ENCODE data around the gene LIN37.
"Not testable (repeated sequence)": the region's sequence is repeated elsewhere in the genome, so short reads cannot be mapped to it uniquely, and the experiment has no call there.

Gene LIN37

DNA sequence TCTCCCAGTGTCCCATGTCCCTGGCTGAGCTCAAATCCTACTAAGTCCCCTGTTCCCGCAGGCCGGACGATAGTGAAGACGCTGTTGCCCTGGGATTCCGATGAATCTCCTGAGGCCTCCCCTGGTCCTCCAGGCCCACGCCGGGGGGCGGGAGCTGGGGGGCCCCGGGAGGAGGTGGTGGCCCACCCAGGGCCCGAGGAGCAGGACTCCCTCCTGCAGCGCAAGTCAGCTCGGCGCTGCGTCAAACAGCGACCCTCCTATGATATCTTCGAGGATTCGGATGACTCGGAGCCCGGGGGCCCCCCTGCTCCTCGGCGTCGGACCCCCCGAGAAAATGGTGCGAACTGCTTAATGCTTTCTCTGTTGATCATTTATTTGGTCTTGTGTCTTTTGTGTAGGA is 24.7 kb upstream of the LIN37 start:
- TF ChIP-seq POLR2AphosphoS5 (IDR thresholded peaks at IDR 0.05; ENCODE audit: borderline replicate concordance, low read depth, low read length), result no peak
- TF ChIP-seq FOXP2 (optimal IDR thresholded peaks at IDR 0.05; ENCODE audit: control extremely low read depth, extremely low read length, insufficient read depth), result no peak
- no peak for TF ChIP-seq EZH2 (IDR thresholded peaks at IDR 0.05)
- no peak overlapping the region for H3K4me3 ChIP-seq
- H3K9me3 ChIP-seq (ENCODE audit: low read depth, low read length), result no peaks in the 10 kb centered on the region
- no peak for DNase-seq (ENCODE audit: low read depth, low spot score)
- H3K36me3 ChIP-seq (ENCODE audit: insufficient read depth, low read length), result peaks cover 72% of the 10 kb centered on the region; the same call in 1 of the 2 replicates
- no peak overlapping the region for H3K27ac ChIP-seq
- H3K9ac ChIP-seq (ENCODE audit: insufficient read length), result no peak overlapping the region

DNA sequence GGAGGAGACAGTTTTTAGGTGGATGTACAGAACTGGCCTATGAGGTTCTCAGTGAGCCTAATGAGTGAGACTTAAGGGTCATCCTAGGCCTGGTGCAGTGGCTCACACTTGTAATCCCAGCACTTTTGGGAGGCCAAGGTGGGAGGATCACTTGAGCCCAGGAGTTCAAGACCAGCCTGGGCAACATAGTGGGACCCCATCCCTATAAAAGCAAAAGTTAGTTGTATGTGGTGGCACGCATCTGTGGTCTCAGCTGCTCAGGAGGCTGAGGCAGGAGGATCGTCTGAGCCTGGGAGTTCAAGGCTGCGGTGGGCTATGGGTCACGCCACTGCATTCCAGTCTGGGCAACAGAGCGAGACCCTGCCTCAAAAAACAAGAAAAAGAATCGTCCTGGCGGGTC is 24.2 kb upstream of the LIN37 start:
- H3K27ac ChIP-seq; H3K4me3 ChIP-seq; H3K9me3 ChIP-seq (ENCODE audit: low read depth, low read length); H3K9ac ChIP-seq (ENCODE audit: insufficient read length); DNase-seq (ENCODE audit: low read depth, low spot score): not testable (repeated sequence)
- H3K36me3 ChIP-seq (ENCODE audit: insufficient read depth, low read length), result peaks cover 76% of the 10 kb centered on the region; the same call in 1 of the 2 replicates

DNA sequence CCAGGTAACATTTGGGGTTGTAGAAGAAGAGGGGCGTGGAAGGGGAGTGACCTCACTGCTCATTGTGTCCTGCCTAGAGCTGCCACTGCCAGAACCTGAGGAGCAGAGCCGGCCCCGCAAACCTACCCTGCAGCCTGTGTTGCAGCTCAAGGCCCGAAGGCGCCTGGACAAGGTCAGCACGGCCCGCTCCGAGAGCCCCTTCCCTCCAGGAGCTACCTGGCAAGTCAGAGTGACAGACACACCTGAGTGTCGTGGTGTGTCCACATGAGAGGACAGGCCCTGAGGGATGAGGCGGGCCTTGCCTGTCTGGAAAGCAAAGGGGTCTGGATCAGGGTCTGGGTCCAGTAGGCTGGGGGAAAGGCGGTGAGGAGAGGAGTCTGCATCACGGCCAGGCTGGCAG is 23.8 kb upstream of the LIN37 start:
- TF ChIP-seq EZH2 (IDR thresholded peaks at IDR 0.05) (no peak), FOXP2 (optimal IDR thresholded peaks at IDR 0.05; ENCODE audit: control extremely low read depth, extremely low read length, insufficient read depth) (no peak), POLR2AphosphoS5 (IDR thresholded peaks at IDR 0.05; ENCODE audit: borderline replicate concordance, low read depth, low read length) (no peak)
- H3K27ac ChIP-seq, result no peak overlapping the region
- peaks cover 80% of the 10 kb centered on the region; the same call in 1 of the 2 replicates for H3K36me3 ChIP-seq (ENCODE audit: insufficient read depth, low read length)
- no peak overlapping the region for H3K4me3 ChIP-seq
- DNase-seq (ENCODE audit: low read depth, low spot score), result no peak
- no peak overlapping the region for H3K9ac ChIP-seq (ENCODE audit: insufficient read length)
- no peaks in the 10 kb centered on the region for H3K9me3 ChIP-seq (ENCODE audit: low read depth, low read length)

DNA sequence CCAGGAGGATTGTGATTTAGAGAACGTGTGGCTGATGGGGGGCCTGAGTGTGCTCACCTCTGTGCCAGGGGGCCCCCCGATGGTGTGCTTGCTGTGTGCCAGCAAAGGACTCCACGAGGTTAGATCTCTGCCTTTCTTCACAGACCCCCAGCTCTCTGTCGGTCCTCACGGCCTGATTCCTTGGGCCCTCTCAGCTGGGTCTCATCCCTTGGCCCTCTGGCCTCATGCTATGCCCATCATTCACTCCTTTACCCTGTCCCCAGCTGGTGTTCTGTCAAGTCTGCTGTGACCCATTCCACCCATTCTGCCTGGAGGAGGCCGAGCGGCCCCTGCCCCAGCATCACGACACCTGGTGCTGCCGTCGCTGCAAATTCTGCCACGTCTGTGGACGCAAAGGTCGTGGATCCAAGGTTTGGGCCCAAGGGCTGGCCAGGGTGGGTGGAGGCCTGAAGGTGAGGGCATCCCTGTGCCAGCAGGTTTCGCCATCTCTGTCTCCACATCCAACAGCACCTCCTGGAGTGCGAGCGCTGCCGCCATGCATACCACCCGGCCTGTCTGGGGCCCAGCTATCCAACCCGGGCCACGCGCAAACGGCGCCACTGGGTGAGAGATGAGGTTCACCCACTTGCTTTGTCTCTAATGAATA is 23.0 kb upstream of the LIN37 start:
- Histone ChIP-seq H3K27ac (no peak overlapping the region), H3K36me3 (ENCODE audit: insufficient read depth, low read length) (peaks cover 81% of the 10 kb centered on the region; the same call in 1 of the 2 replicates)

GRCh38 chr19:35727053-35727955 is 21.1 kb upstream of the LIN37 start:
- no peak for DNase-seq (ENCODE audit: low read depth, low spot score)
- TF ChIP-seq FOXP2 (optimal IDR thresholded peaks at IDR 0.05; ENCODE audit: control extremely low read depth, extremely low read length, insufficient read depth) (no peak), EZH2 (IDR thresholded peaks at IDR 0.05) (no peak), POLR2AphosphoS5 (IDR thresholded peaks at IDR 0.05; ENCODE audit: borderline replicate concordance, low read depth, low read length) (no peak)
- no peak overlapping the region for H3K27ac ChIP-seq
- H3K9ac ChIP-seq (ENCODE audit: insufficient read length), result no peak overlapping the region
- no peak overlapping the region for H3K4me3 ChIP-seq
- peaks cover 84% of the 10 kb centered on the region; the same call in 1 of the 2 replicates for H3K36me3 ChIP-seq (ENCODE audit: insufficient read depth, low read length)
- no peaks in the 10 kb centered on the region for H3K9me3 ChIP-seq (ENCODE audit: low read depth, low read length)

More for the DNA sequence above, 23.0 kb upstream of the LIN37 start:
- DNase-seq (ENCODE audit: low read depth, low spot score), result no peak
- H3K9ac ChIP-seq (ENCODE audit: insufficient read length), result no peak overlapping the region
- no peaks in the 10 kb centered on the region for H3K9me3 ChIP-seq (ENCODE audit: low read depth, low read length)
- no peak overlapping the region for H3K4me3 ChIP-seq
- TF ChIP-seq POLR2AphosphoS5 (IDR thresholded peaks at IDR 0.05; ENCODE audit: borderline replicate concordance, low read depth, low read length) (no peak), FOXP2 (optimal IDR thresholded peaks at IDR 0.05; ENCODE audit: control extremely low read depth, extremely low read length, insufficient read depth) (no peak)

DNA sequence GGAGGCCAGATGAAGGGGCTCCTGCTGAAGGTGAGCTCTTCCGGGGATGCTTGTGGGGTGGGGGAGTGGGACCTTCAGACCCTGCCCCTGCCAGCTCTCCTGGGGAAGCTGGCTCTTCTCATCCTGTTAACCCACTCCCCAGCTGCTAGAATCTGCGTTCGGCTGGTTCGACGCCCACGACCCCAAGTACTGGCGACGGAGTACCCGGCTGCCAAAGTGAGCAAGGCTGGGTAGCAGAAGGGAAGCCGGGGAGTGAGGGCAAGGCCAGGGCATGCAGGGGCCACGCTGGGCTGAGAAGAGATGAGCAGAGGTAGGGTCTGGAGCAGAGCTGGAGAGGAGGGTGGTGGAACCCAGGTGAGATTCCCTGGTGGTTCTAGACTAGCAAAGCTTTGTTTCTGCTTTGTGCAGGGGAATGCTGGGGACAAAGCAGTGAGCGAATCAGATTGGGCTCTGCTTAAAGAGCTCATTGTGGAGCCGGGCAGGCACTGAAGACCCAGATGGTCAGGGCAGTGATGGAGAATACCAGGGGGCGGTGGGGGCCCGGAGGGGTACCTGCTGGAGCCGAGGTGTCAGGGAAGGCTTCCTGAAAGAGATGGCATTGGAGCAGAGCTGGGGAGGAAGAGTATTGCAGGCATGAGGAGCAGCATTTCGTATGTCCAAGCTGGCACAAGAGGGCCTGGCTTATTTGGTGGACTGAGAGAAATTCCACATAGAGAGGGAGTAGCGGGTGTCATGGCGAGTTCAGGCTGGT is 20.2 kb upstream of the LIN37 start:
- Histone ChIP-seq H3K9ac (ENCODE audit: insufficient read length) (no peak overlapping the region), H3K9me3 (ENCODE audit: low read depth, low read length) (no peaks in the 10 kb centered on the region), H3K36me3 (ENCODE audit: insufficient read depth, low read length) (peaks cover 80% of the 10 kb centered on the region; the same call in 1 of the 2 replicates), H3K27ac (no peak overlapping the region), H3K4me3 (no peak overlapping the region)
- TF ChIP-seq FOXP2 (optimal IDR thresholded peaks at IDR 0.05; ENCODE audit: control extremely low read depth, extremely low read length, insufficient read depth) (no peak), POLR2AphosphoS5 (IDR thresholded peaks at IDR 0.05; ENCODE audit: borderline replicate concordance, low read depth, low read length) (no peak), EZH2 (IDR thresholded peaks at IDR 0.05) (no peak)
- no peak for DNase-seq (ENCODE audit: low read depth, low spot score)

DNA sequence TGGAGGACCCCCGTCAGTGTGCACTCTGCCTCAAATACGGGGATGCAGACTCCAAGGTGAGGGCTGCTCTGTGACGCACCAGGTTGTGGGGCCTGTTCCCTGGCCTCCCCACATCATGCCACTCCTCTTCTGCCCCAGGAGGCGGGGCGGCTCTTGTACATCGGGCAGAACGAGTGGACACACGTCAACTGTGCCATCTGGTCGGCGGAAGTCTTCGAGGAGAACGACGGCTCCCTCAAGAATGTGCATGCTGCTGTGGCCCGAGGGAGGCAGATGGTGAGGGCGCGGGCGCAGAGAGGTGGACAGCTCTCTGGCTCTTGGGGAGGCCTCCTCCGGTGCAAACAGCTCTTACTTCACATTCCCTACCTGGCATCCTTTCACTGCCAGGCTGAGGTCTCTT is 19.4 kb upstream of the LIN37 start:
- TF ChIP-seq POLR2AphosphoS5 (IDR thresholded peaks at IDR 0.05; ENCODE audit: borderline replicate concordance, low read depth, low read length) (no peak), FOXP2 (optimal IDR thresholded peaks at IDR 0.05; ENCODE audit: control extremely low read depth, extremely low read length, insufficient read depth) (no peak), EZH2 (IDR thresholded peaks at IDR 0.05) (no peak)
- Histone ChIP-seq H3K4me3 (no peak overlapping the region), H3K36me3 (ENCODE audit: insufficient read depth, low read length) (peaks cover 71% of the 10 kb centered on the region; the same call in 1 of the 2 replicates), H3K9me3 (ENCODE audit: low read depth, low read length) (no peaks in the 10 kb centered on the region), H3K27ac (no peak overlapping the region), H3K9ac (ENCODE audit: insufficient read length) (no peak overlapping the region)
- no peak for DNase-seq (ENCODE audit: low read depth, low spot score)

DNA sequence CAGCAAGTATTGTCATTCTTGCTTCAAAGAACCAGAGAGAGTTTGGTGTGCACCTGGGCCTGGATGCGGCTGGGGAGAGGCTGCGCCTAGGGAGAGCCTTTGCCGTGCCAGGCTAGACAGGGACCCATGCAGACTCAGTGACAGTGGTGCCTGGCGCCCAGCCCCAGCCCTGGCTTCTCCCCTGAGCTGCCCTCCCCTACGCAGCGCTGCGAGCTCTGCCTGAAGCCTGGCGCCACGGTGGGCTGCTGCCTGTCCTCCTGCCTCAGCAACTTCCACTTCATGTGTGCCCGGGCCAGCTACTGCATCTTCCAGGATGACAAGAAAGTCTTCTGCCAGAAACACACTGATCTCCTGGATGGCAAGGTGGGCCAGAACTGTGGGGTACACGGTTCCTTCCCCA is 18.6 kb upstream of the LIN37 start:
- Histone ChIP-seq H3K9ac (ENCODE audit: insufficient read length) (no peak overlapping the region), H3K9me3 (ENCODE audit: low read depth, low read length) (no peaks in the 10 kb centered on the region), H3K36me3 (ENCODE audit: insufficient read depth, low read length) (peaks cover 69% of the 10 kb centered on the region; the same call in 1 of the 2 replicates), H3K27ac (no peak overlapping the region), H3K4me3 (no peak overlapping the region)
- TF ChIP-seq POLR2AphosphoS5 (IDR thresholded peaks at IDR 0.05; ENCODE audit: borderline replicate concordance, low read depth, low read length) (no peak), FOXP2 (optimal IDR thresholded peaks at IDR 0.05; ENCODE audit: control extremely low read depth, extremely low read length, insufficient read depth) (no peak), EZH2 (IDR thresholded peaks at IDR 0.05) (no peak)
- no peak for DNase-seq (ENCODE audit: low read depth, low spot score)

All from SK-N-MC (cell line).